ENCODE data around the gene ZNF774.

DNA sequence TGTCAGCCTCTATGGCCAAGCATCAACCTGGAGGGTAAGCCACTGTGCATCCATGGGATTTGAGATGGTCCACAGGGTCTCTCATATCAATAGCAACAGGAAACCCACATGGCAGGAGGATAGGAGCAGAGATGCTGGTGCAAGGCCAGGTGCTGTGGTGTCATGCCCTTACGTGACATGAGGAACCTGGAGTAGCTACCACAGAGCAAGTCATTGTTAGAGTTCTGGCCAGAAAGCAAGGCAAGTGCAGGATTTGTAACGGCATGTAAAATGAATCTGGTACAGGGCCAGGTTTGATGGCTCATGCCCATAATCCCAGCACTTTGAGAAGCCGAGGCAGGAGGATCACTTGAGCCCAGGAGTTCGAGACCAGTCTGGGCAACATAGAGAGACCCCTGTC is 14.8 kb upstream of the ZNF774 start:
- TF ChIP-seq, protein P1, sequence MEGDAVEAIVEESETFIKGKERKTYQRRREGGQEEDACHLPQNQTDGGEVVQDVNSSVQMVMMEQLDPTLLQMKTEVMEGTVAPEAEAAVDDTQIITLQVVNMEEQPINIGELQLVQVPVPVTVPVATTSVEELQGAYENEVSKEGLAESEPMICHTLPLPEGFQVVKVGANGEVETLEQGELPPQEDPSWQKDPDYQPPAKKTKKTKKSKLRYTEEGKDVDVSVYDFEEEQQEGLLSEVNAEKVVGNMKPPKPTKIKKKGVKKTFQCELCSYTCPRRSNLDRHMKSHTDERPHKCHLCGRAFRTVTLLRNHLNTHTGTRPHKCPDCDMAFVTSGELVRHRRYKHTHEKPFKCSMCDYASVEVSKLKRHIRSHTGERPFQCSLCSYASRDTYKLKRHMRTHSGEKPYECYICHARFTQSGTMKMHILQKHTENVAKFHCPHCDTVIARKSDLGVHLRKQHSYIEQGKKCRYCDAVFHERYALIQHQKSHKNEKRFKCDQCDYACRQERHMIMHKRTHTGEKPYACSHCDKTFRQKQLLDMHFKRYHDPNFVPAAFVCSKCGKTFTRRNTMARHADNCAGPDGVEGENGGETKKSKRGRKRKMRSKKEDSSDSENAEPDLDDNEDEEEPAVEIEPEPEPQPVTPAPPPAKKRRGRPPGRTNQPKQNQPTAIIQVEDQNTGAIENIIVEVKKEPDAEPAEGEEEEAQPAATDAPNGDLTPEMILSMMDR (IDR thresholded peaks at IDR 0.05) = no peak
- TF ChIP-seq POLR2A (IDR thresholded peaks at IDR 0.05) = no peak

Data from breast epithelium (tissue), 3 donors.